Heart left ventricle (tissue), 16 donors: ENCODE data around the gene THY1. TPM values are rescaled to one million over a fixed set of nuclear protein-coding genes. Genes with fewer than 3 reads are reported as not detected.

Experiments
- ATAC-seq, 4 donors: fragments of 200-7000 bp; cut with Tn5 transposase; one replicate each; pipeline ENCODE4 v1.9.1; 2020 to 2022; ENCODE audit warnings: moderate library complexity in 4 of 4, mild to moderate bottlenecking in 3 of 4, moderate number of reproducible peaks in 1 of 4
- DNase-seq, 5 donors: peaks; one replicate each; pipeline ENCODE4 v3.0.0-alpha.2; 2020
- H3K27ac ChIP-seq, 12 donors: fragments of 200-600 bp; sonication (generic) in 4 of 12; one replicate each; pipeline versions ENCODE4 v1.5.0 to v1.8.0; 2016 to 2022; ENCODE audit warnings: mild to moderate bottlenecking in 2 of 12
- H3K27me3 ChIP-seq, 9 donors: fragments of 200-600 bp; sonication (generic) in 2 of 9; one replicate each; pipeline versions ENCODE4 v1.5.1 to v1.8.0; 2016 to 2022; ENCODE audit warnings: mild to moderate bottlenecking in 3 of 9
- H3K36me3 ChIP-seq, 9 donors: fragments of 200-600 bp; sonication (generic) in 2 of 9; one replicate each; pipeline versions ENCODE4 v1.5.0 to v1.8.0; 2018 to 2022; ENCODE audit warnings: mild to moderate bottlenecking in 2 of 9
- H3K4me1 ChIP-seq, 12 donors: fragments of 200-600 bp; sonication (generic) in 4 of 12; one replicate each; pipeline versions ENCODE4 v1.5.0 to v1.8.0; 2016 to 2022; ENCODE audit warnings: mild to moderate bottlenecking in 3 of 12
- H3K4me3 ChIP-seq, 12 donors: fragments of 200-600 bp; sonication (generic) in 4 of 12; one replicate each; pipeline versions ENCODE4 v1.5.0 to v1.8.0; 2017 to 2022; ENCODE audit warnings: mild to moderate bottlenecking in 9 of 12, moderate library complexity in 4 of 12
- H3K9me3 ChIP-seq, 12 donors: fragments of 200-600 bp; sonication (generic) in 4 of 12; one replicate each; pipeline versions ENCODE4 v1.5.0 to v1.8.0; 2016 to 2022; ENCODE audit warnings: mild to moderate bottlenecking in 1 of 12
- CTCF ChIP-seq, 12 donors: fragments of 200-600 bp; sonication (generic) in 4 of 12; IDR thresholded peaks; one replicate each; pipeline versions ENCODE4 v1.5.0 to v1.8.0; 2018 to 2022; ENCODE audit warnings: antibody characterized with exemption in 12 of 12, mild to moderate bottlenecking in 5 of 12
- POLR2A ChIP-seq, 2 donors: fragments of 450-650 bp; IDR thresholded peaks; one replicate each; pipeline ENCODE4 v1.6.1; 2017; ENCODE audit warnings: antibody characterized with exemption in 2 of 2, mild to moderate bottlenecking in 2 of 2, moderate library complexity in 2 of 2
- WGBS, 4 donors: extraction: QIAGEN DNeasy Blood & Tissue Kit in 2 of 4; methylation state at CpG; one replicate each; pipeline versions ENCODE4 v1.1.5 to v1.1.7; 2013 to 2018; 5-methylcytosine and 5-hydroxymethylcytosine counted together
- intact Hi-C, 10 donors: fragments of 100-400 bp; cut with DNase I; formaldehyde crosslinking; loops; one replicate each; pipeline versions ENCODE4 v1.11.1 to v1.14.2; 2022
- polyA plus RNA-seq, 2 donors: library from polyadenylated mRNA; stranded (reverse); fragments of 200-250 nt; gene quantifications; one replicate each; pipeline ENCODE4 v1.2.3, GENCODE V29; 2013
- total RNA-seq, 9 donors: library from RNA; depleted of rRNA in 2 of 9; stranded (reverse); fragments of >200 nt in 2 of 9; fragmentation: NEBNext Ultra II Directional in 3 of 9; extraction: Animal tissue kit (Norgen Biotek cat#: 25700) in 3 of 9; gene quantifications; one replicate each; pipeline versions ENCODE4 v1.1.0 to v1.2.4, GENCODE V29; 2016 to 2023
- donor health status: ischemic (EF 13 %, LVEDD 7.1; RV severe dilation, severe dysfunction).
- donor health status: healthy with polysubstance abuse.
- donor health status: DM: no; HTN: yes; CAD: no.
- donor health status: DM: no; HTN: no; CAD: no.
- donor health status: ischemic (EF 25% LVEDD 6.9; RV normal size, moderate dysfunction).
- donor health status: ischemic (EF 25% LVEDD 5.7; RV mildly dilated, moderate dysfunction).
- donor health status: healthy.
- donor health status: DM: yes; HTN: yes; CAD: no.
- donor health status: ischemic (EF 35%, LVEDD 5.7; RV mildly dilated, moderate dysfunction).
- donor health status: nonischemic (EF 11% LVEDD 7.7; RV severe dilation, severe dysfunction).
- donor health status: DM: yes; HTN: yes; CAD: no.
- donor health status: PGD.
- donor health status: ischemic (EF 29% LVEDD 5.4; RV normal size, mild dysfunction).
- donor health status: nonischemic (EF 23%, LVEDD 6.1; RV moderate dilation, normal function).

The THY1 gene
- total and polyA plus RNA-seq, 11 donors, result 0.80 to 57.8 (median 5.8) TPM; not detected in 1

DNA sequence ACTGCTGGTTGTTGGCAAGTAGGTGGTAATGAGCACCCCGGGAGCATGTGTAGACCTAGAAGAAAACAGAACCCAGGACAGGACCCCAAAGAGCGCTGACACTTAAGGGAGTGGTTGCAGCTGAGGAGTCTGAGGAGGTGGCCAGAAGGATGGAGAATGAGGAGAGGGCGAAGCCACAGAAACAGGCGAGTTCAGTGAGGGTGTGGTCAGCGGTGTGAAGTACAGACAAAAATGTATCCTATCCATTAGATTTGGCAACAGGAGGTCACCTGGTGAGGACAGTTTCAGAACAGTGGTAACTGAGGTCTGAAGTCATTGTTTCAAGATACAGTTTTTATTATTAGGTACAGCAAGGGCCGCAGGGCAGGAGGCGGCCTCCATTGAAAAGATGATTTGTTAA, 8.6 kb upstream of the THY1 start:
- ATAC-seq, result no peak

GRCh38 chr11:119427279-119427678, 4.3 kb upstream of the THY1 start:
- H3K4me3 ChIP-seq, result no peak overlapping the region
- 84 to 92% (median 87%) methylated on average over 5 of the region's 5 CpGs for WGBS, 4 donors
- peaks cover 0 to 14% (median 7%) of the 10 kb centered on the region in 12 donors for H3K4me1 ChIP-seq
- peaks cover 0 to 18% (median 14%) of the 10 kb centered on the region in 9 donors for H3K27me3 ChIP-seq
- ATAC-seq, result no peak
- no peak overlapping the region for H3K27ac ChIP-seq
- TF ChIP-seq CTCF (IDR thresholded peaks at IDR 0.05) (no peak), POLR2A (IDR thresholded peaks at IDR 0.05) (no peak)
- no peaks in the 10 kb centered on the region for H3K9me3 ChIP-seq
- no peaks in the 10 kb centered on the region for H3K36me3 ChIP-seq
- intact Hi-C loops, result no loop called here
- DNase-seq, result no peak

More for the DNA sequence above, 8.6 kb upstream of the THY1 start:
- no peak overlapping the region for H3K4me3 ChIP-seq
- peaks cover 0 to 3% (median 0%) of the 10 kb centered on the region in 9 donors for H3K27me3 ChIP-seq
- WGBS, 4 donors, result 90 to 93% (median 93%) methylated on average over 7 of the region's 7 CpGs
- no peaks in the 10 kb centered on the region for H3K36me3 ChIP-seq
- DNase-seq, result no peak
- peaks cover 0 to 10% (median 3%) of the 10 kb centered on the region in 12 donors for H3K4me1 ChIP-seq
- intact Hi-C loops, result no loop called here
- H3K9me3 ChIP-seq, result no peaks in the 10 kb centered on the region
- TF ChIP-seq CTCF (IDR thresholded peaks at IDR 0.05), result no peak
- TF ChIP-seq POLR2A (IDR thresholded peaks at IDR 0.05), result no peak
- no peak overlapping the region for H3K27ac ChIP-seq

DNA sequence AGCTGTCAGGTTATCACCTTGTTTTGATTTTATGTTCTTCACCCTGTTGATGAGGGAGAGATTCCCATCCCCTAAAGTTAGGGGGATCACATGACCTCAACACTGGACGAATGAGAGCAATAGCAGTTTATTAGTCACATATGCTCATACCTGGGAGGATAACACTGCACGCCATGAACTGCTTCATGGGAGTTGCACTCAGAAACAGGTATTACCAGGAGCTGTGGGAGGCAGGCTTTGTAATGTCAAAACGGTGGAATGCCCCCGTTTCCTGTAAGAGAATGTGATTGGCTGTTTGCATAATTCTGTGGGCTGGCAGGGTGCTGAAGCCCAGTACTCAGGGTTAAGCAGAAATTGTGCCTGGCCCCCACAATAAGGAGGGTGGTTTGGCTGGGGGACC, 3.2 kb upstream of the THY1 start:
- Histone ChIP-seq H3K4me1 (peaks cover 0 to 25% (median 15%) of the 10 kb centered on the region in 12 donors), H3K27ac (no peak overlapping the region), H3K36me3 (no peaks in the 10 kb centered on the region), H3K9me3 (no peaks in the 10 kb centered on the region), H3K4me3 (no peak overlapping the region), H3K27me3 (peaks cover 0 to 29% (median 23%) of the 10 kb centered on the region in 9 donors)
- 65 to 76% (median 74%) methylated on average over 4 of the region's 4 CpGs for WGBS, 4 donors
- no peak for DNase-seq
- ATAC-seq, result no peak
- intact Hi-C loops, result no loop called here
- TF ChIP-seq CTCF (IDR thresholded peaks at IDR 0.05) (no peak), POLR2A (IDR thresholded peaks at IDR 0.05) (no peak)

- Histone ChIP-seq H3K27ac (no peak overlapping the region), H3K9me3 (no peaks in the 10 kb centered on the region), H3K4me3 (no peak overlapping the region), H3K27me3 (peaks cover 5 to 41% (median 29%) of the 10 kb centered on the region in 9 donors), H3K36me3 (no peaks in the 10 kb centered on the region), H3K4me1 (peaks cover 0 to 28% (median 16%) of the 10 kb centered on the region in 12 donors)
- WGBS, 4 donors, result 90 to 98% (median 92%) methylated on average over 2 of the region's 2 CpGs
- no peak for TF ChIP-seq CTCF (IDR thresholded peaks at IDR 0.05)
- TF ChIP-seq POLR2A (IDR thresholded peaks at IDR 0.05), result no peak
- no peak for ATAC-seq
- intact Hi-C loops, result no loop called here
- no peak for DNase-seq
Observed at GRCh38 chr11:119424775-119425174, 1.8 kb upstream of the THY1 start.
